Lung (tissue), 12 donors: ENCODE results near the gene PTGFRN. TPM values are rescaled to one million over a fixed set of nuclear protein-coding genes. Genes with fewer than 3 reads are reported as not detected.

Experiments used
- ATAC-seq: fragments of 200-7000 bp; cut with Tn5 transposase; one replicate; pipeline ENCODE4 v1.9.1; 2020; ENCODE audit warnings: moderate number of reproducible peaks; ENCODE audit not compliant: insufficient read depth, low FRiP score
- DNase-seq, 3 donors: peaks; one replicate each; pipeline ENCODE4 v3.0.0-alpha.2; 2013 to 2017
- H3K27ac ChIP-seq, 2 donors: one replicate each; pipeline ENCODE4 v1.5.1; 2013; ENCODE audit warnings: mild to moderate bottlenecking in 2 of 2, moderate library complexity in 2 of 2, control low read depth in 1 of 2, inconsistent platforms in 1 of 2, low read depth in 1 of 2, low read length in 1 of 2
- H3K27me3 ChIP-seq, 3 donors: one replicate each; pipeline ENCODE4 v1.5.1; 2013; ENCODE audit warnings: low read length in 2 of 3; ENCODE audit not compliant: control insufficient read depth in 3 of 3, insufficient read depth in 3 of 3
- H3K36me3 ChIP-seq, 4 donors: one replicate each; pipeline ENCODE4 v1.5.1; 2013; ENCODE audit warnings: low read length in 4 of 4, mild to moderate bottlenecking in 1 of 4, moderate library complexity in 1 of 4; ENCODE audit not compliant: control insufficient read depth in 4 of 4, insufficient read depth in 4 of 4
- H3K4me1 ChIP-seq, 5 donors: one replicate each; pipeline ENCODE4 v1.5.1; 2013; ENCODE audit warnings: low read length in 5 of 5, mild to moderate bottlenecking in 2 of 5, moderate library complexity in 1 of 5; ENCODE audit not compliant: control insufficient read depth in 5 of 5, insufficient read depth in 5 of 5
- H3K4me3 ChIP-seq: one replicate; pipeline ENCODE4 v1.5.1; 2013; ENCODE audit warnings: mild to moderate bottlenecking, control low read depth, moderate library complexity
- H3K9ac ChIP-seq, 2 donors: one replicate each; pipeline ENCODE4 v1.5.1; 2013; ENCODE audit warnings: low read length in 2 of 2, control low read depth in 1 of 2; ENCODE audit not compliant: insufficient read depth in 1 of 2
- H3K9me3 ChIP-seq, 4 donors: one replicate each; pipeline ENCODE4 v1.5.1; 2013; ENCODE audit warnings: low read length in 3 of 4, mild to moderate bottlenecking in 1 of 4, moderate library complexity in 1 of 4; ENCODE audit not compliant: control insufficient read depth in 4 of 4, insufficient read depth in 3 of 4
- WGBS, 2 donors: extraction: QIAGEN DNeasy Blood & Tissue Kit; methylation state at CpG; one replicate each; pipeline ENCODE4 v1.1.7; 2013; 5-methylcytosine and 5-hydroxymethylcytosine counted together
- polyA plus RNA-seq, 2 donors: library from polyadenylated mRNA; stranded (reverse); fragments of 200-250 nt; gene quantifications; one replicate each; pipeline ENCODE4 v1.2.1, GENCODE V29; 2013
- total RNA-seq, 2 donors: library from RNA; depleted of rRNA in 1 of 2; stranded (reverse); fragments of >200 nt in 1 of 2; gene quantifications; one replicate each; pipeline ENCODE4 v1.2.1, GENCODE V29; 2014 to 2021
- TF ChIP-seq, protein P1 (sequence below): IDR thresholded peaks from 2 replicates; pipeline ENCODE4 v1.5.1; 2012; ENCODE audit warnings: mild to moderate bottlenecking; ENCODE audit errors: control extremely low read depth, extremely low read depth
- donor health status: control.
- donor health status: control.
- donor health status: Bipolar disorder and iron deficiency.
- donor health status: healthy.
- donor health status: DM: yes; HTN: yes; CAD: no.

Gene PTGFRN
- total and polyA plus RNA-seq, 4 donors, result 8.0 to 51.7 (median 24.9) TPM

DNA sequence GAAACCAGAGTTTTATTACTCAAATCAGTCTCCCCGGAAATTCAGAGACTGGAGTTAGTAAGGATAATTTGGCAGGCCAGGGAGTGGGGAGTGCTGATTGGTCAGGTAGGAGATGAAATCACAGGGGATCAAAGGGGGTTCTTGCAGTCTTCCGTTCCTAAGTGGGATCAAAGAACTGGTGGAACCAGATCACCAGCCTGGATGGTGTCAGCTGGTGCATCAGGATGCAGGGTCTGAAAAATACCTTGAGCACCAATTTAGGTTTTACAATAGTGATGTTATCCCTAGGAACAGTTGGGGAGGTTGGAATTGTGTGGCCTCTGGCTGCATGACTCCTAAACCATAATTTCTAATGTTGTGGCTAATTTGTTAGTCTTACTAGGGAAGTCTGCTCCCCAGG lies 90.4 kb downstream of the PTGFRN start:
- Histone ChIP-seq H3K9ac (no peak overlapping the region), H3K27me3 (no peaks in the 10 kb centered on the region), H3K27ac (no peak overlapping the region), H3K4me3 (no peak overlapping the region), H3K36me3 (no peaks in the 10 kb centered on the region), H3K9me3 (no peaks in the 10 kb centered on the region), H3K4me1 (no peaks in the 10 kb centered on the region)
- TF ChIP-seq, protein P1, sequence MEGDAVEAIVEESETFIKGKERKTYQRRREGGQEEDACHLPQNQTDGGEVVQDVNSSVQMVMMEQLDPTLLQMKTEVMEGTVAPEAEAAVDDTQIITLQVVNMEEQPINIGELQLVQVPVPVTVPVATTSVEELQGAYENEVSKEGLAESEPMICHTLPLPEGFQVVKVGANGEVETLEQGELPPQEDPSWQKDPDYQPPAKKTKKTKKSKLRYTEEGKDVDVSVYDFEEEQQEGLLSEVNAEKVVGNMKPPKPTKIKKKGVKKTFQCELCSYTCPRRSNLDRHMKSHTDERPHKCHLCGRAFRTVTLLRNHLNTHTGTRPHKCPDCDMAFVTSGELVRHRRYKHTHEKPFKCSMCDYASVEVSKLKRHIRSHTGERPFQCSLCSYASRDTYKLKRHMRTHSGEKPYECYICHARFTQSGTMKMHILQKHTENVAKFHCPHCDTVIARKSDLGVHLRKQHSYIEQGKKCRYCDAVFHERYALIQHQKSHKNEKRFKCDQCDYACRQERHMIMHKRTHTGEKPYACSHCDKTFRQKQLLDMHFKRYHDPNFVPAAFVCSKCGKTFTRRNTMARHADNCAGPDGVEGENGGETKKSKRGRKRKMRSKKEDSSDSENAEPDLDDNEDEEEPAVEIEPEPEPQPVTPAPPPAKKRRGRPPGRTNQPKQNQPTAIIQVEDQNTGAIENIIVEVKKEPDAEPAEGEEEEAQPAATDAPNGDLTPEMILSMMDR, result no peak
- no peak for ATAC-seq
- no peak for DNase-seq
- 93% methylated on average over 2 of the region's 2 CpGs for WGBS, 2 donors

DNA sequence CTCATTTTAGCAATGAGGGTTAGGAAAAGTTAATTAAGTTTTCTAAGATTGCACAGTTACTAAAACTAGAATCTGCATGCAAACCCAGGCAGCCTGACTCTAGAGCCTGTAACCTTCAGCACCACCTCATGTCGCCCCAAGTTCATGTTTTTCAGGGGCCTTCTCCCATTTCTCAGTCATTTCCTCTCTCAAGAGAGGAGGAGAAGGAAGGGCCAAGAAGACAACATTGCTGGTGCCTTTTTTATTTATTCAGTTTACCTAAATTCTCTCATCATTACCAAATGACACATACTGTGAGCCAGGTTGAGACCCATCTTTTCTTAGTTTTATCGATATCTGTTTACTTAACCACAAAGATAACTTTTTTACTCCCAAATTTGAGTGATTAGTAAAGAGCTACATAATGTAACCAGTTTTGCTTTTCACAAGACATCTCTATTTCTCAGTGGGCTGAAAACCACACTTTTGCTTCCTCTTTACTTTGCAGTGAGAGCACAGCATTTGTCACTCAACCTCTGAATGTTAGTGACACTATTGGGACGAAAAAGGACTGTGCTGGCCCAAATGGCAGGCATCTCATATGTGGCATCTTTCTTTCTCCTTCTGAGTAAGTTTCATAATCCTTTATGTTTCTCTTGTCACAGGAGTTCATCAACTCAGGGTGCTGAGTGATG lies 91.7 kb downstream of the PTGFRN start, which contains the start of gene CD101:
Gene CD101 (plus strand): TSS at position 507 of the 674 bp plus-strand sequence. CDS start 58 bp downstream, at position 565.
- Histone ChIP-seq H3K9ac (no peak within 1 kb of the TSS), H3K4me1 (no peaks in the 10 kb centered on the region), H3K9me3 (no peaks in the 10 kb centered on the region), H3K27me3 (no peaks in the 10 kb centered on the region), H3K36me3 (no peaks in the 10 kb centered on the region), H3K4me3 (no peak within 1 kb of the TSS), H3K27ac (no peak within 1 kb of the TSS)
- 35 to 65% methylated on average over 3 of the region's 3 CpGs for WGBS, 2 donors
- ATAC-seq, result no peak
- DNase-seq, result no peak
- TF ChIP-seq, protein P1, result no peak

DNA sequence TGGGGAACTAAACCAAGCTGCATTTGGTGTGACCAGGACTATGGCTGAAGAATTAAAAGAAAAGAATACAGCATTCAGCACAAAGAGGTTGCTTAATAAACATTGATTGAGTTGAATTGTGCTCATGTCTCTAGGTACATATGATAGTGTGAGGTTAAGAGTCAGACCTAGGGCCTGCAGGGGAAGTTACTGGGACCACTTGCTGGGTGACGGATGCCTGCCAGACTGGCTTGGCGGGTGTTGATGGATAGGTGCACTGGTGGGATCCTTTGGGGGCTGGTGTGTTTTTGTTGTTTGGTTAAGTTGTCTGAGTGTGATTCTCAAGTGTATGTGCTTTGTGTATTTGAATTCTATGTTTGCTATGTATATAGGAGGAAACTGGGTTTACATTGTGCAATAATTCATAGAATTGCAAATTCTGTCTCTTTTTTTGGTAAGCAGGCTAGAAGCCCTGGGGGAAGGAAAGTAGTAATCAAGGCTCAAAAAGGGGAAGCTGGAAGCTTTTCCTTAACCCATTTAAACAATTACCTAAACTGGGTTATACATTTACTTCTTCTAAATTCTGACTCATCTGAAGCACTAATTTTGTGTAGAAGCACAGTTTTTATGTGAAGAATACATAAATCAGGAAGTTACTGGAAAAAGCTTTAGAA lies 93.6 kb downstream of the PTGFRN start:
- Histone ChIP-seq H3K9me3 (no peaks in the 10 kb centered on the region), H3K4me1 (no peaks in the 10 kb centered on the region), H3K27me3 (no peaks in the 10 kb centered on the region), H3K4me3 (no peak overlapping the region), H3K27ac (peak overlapping the region in 1 of 2 donors; percentile 56), H3K9ac (no peak overlapping the region), H3K36me3 (no peaks in the 10 kb centered on the region)
- ATAC-seq (peak; percentile 53), DNase-seq (peak in 1 of 3 donors; percentile 30)
- WGBS, 2 donors, result 29 to 71% methylated on average over 2 of the region's 2 CpGs
- TF ChIP-seq, protein P1, result no peak
